Measurements from ENCODE around the gene BMP6.

The BMP6 gene

DNA sequence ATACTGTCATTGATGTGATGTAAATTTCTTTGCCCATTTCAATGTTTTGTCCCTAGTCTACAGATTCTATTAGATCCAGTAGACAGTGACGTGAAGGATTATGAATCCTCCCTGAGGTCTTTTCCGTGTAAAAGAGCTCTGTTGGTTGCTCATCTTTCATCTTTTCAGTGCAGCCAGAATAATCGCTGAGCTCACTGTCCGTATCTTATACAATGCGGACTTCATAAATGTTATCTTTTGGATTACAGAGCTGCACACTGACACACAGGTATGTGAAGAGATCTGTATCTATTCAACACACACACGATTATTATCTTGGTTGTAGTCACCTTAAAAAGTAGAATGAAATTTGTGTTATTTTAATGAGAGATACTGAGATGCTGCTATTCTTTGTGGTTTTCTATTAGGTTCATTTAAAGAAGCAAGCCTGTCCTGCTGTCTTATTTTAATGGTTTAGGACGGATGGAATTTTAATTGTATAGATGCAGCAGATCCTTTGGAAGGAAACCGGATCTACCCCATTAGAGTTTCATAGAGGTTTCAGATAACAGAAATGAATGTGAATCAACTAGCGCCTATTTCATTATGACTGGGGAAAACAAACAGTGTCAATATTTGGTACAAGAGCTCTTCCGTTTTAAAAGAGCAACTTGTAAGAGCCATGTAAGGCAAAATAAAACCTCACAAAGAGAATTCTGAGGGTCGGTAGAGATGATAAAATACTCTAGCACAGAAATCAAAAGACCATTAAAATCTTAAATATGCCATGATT lies 79.4 kb downstream of the BMP6 start:
- Histone ChIP-seq H3K36me3 (no peaks in the 10 kb centered on the region), H3K27me3 (no peaks in the 10 kb centered on the region), H3K4me1 (ENCODE audit: control insufficient read depth in 1 of 2, insufficient read depth in 1 of 2, low read depth in 1 of 2, low read length in 1 of 2) (no peaks in the 10 kb centered on the region), H3K4me3 (ENCODE audit: low read depth in 1 of 2, low read length in 1 of 2) (no peak overlapping the region), H3K9me3 (no peaks in the 10 kb centered on the region), H3K27ac (no peak overlapping the region)
- TF ChIP-seq, protein P1, sequence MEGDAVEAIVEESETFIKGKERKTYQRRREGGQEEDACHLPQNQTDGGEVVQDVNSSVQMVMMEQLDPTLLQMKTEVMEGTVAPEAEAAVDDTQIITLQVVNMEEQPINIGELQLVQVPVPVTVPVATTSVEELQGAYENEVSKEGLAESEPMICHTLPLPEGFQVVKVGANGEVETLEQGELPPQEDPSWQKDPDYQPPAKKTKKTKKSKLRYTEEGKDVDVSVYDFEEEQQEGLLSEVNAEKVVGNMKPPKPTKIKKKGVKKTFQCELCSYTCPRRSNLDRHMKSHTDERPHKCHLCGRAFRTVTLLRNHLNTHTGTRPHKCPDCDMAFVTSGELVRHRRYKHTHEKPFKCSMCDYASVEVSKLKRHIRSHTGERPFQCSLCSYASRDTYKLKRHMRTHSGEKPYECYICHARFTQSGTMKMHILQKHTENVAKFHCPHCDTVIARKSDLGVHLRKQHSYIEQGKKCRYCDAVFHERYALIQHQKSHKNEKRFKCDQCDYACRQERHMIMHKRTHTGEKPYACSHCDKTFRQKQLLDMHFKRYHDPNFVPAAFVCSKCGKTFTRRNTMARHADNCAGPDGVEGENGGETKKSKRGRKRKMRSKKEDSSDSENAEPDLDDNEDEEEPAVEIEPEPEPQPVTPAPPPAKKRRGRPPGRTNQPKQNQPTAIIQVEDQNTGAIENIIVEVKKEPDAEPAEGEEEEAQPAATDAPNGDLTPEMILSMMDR (IDR thresholded peaks at IDR 0.05), result no peak

DNA sequence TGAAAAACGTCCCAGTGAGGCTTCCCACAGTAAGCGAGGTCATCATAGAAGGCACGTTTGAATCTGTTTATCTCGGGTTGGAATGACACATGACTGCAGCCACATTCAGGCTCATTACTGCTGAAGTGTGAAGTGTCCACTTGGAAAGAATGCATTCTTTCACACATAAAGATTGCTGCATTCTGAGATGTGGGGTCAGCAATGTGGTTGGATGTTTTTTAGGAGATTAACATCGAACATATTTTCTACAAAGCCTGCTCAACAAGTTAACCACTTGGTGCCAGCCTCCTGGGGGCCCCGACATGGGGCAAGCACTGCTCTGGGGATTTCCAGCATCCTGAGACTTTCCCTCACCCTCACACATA lies 79.9 kb downstream of the BMP6 start:
- no peaks in the 10 kb centered on the region for H3K27me3 ChIP-seq
- no peak overlapping the region for H3K27ac ChIP-seq
- H3K4me3 ChIP-seq (ENCODE audit: low read depth in 1 of 2, low read length in 1 of 2), result no peak overlapping the region
- H3K9me3 ChIP-seq, result no peaks in the 10 kb centered on the region
- TF ChIP-seq, protein P1 (IDR thresholded peaks at IDR 0.05), result no peak
- no peaks in the 10 kb centered on the region for H3K36me3 ChIP-seq
- no peaks in the 10 kb centered on the region for H3K4me1 ChIP-seq (ENCODE audit: control insufficient read depth in 1 of 2, insufficient read depth in 1 of 2, low read depth in 1 of 2, low read length in 1 of 2)

DNA sequence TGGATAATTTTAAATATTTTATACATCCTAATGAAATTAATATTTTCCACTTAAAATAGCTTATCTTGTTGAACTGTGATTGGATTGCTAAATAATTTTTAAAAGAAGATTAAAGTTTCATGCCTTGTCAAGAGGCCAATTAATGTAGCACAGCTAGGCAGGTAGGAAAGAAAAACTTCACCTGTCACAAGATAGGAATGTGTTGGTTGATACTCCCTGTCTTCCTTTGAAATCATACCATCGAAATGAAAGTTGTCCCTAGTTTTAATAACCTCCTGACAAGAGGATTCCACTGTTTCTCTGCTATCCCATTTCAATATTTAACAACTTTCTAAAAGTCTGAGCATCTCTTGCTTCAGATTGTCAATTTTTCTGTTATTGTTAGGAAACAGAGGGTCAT lies 80.8 kb downstream of the BMP6 start:
- TF ChIP-seq, protein P1 (IDR thresholded peaks at IDR 0.05), result no peak
- H3K4me1 ChIP-seq (ENCODE audit: control insufficient read depth in 1 of 2, insufficient read depth in 1 of 2, low read depth in 1 of 2, low read length in 1 of 2), result no peaks in the 10 kb centered on the region
- no peak overlapping the region for H3K4me3 ChIP-seq (ENCODE audit: low read depth in 1 of 2, low read length in 1 of 2)
- H3K27me3 ChIP-seq, result no peaks in the 10 kb centered on the region
- no peaks in the 10 kb centered on the region for H3K36me3 ChIP-seq
- H3K27ac ChIP-seq, result no peak overlapping the region
- H3K9me3 ChIP-seq, result no peaks in the 10 kb centered on the region

DNA sequence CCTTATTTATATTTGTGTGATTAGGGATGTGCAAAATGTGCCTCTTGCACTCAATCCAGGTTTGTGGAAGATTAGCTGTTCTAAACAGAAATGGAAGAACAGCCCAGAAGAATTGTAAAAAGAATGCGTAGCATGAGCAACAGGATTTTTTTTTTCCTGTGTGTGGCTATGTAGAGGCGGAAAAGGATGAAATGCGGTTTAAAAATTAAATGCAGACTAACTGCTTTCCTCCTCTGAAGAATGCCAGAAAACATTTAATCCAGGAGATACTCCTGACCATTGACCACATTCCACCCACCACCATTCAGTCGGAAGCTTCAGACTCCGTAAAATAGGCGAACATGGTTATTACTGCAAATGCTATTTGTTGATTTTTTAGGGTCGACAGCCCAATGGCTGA lies 83.4 kb downstream of the BMP6 start:
- no peaks in the 10 kb centered on the region for H3K27me3 ChIP-seq
- no peak overlapping the region for H3K27ac ChIP-seq
- TF ChIP-seq, protein P1 (IDR thresholded peaks at IDR 0.05), result no peak
- H3K4me1 ChIP-seq (ENCODE audit: control insufficient read depth in 1 of 2, insufficient read depth in 1 of 2, low read depth in 1 of 2, low read length in 1 of 2), result no peaks in the 10 kb centered on the region
- no peak overlapping the region for H3K4me3 ChIP-seq (ENCODE audit: low read depth in 1 of 2, low read length in 1 of 2)
- no peaks in the 10 kb centered on the region for H3K36me3 ChIP-seq
- no peaks in the 10 kb centered on the region for H3K9me3 ChIP-seq

DNA sequence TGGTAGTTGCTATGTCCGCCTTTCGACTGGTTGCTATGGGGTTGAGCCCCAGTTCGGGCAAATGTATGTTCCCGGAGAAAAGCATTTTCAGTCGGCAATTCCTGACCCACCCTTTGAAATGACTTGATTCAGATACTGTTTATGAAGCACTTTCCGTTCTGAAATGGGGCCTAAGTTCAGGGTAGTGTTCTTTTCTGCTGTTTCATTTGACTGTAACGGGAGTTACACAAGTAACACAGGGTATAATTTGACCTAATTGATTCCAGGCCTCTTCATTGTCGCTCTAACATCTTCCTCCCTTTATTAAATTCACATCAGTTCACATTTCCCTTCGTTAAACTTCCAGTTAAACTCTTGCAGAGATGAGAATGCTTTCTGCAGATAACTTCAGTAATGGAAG lies 85.5 kb downstream of the BMP6 start:
- TF ChIP-seq, protein P1 (IDR thresholded peaks at IDR 0.05), result no peak
- H3K36me3 ChIP-seq, result no peaks in the 10 kb centered on the region

More for the DNA sequence above, 85.5 kb downstream of the BMP6 start:
- H3K4me1 ChIP-seq (ENCODE audit: control insufficient read depth in 1 of 2, insufficient read depth in 1 of 2, low read depth in 1 of 2, low read length in 1 of 2), result no peaks in the 10 kb centered on the region
- H3K27me3 ChIP-seq, result peaks cover 4% of the 10 kb centered on the region
- no peaks in the 10 kb centered on the region for H3K9me3 ChIP-seq
- no peak overlapping the region for H3K4me3 ChIP-seq (ENCODE audit: low read depth in 1 of 2, low read length in 1 of 2)
- H3K27ac ChIP-seq, result no peak overlapping the region
